B cell (primary cell): ENCODE measurements around the gene CST9. TPM values are rescaled to one million over a fixed set of nuclear protein-coding genes. Genes with fewer than 3 reads are reported as not detected.

Experiments used
- ATAC-seq: fragments of 200-7000 bp; cut with Tn5 transposase; one replicate; pipeline ENCODE4 v1.10.0; 2021; ENCODE audit warnings: low read depth, mild to moderate bottlenecking, moderate number of reproducible peaks, moderate library complexity
- CTCF ChIA-PET: fragments of 350-600 bp; sonication (Branson Sonifier 250); formaldehyde crosslinking; loops from one replicate; lab custom pipeline; 2021; ENCODE audit warnings: antibody characterized with exemption, inconsistent platforms; lab: Charles Lee
- POLR2A ChIA-PET: fragments of 350-600 bp; sonication (Branson Sonifier 250); formaldehyde crosslinking; loops from one replicate; lab custom pipeline; 2021; ENCODE audit warnings: antibody characterized with exemption; lab: Charles Lee
- DNase-seq: peaks from one replicate; pipeline ENCODE4 v3.0.0; 2013
- H2AFZ ChIP-seq: 2 replicates; pipeline ENCODE4 v1.6.1; 2012; ENCODE audit warnings: mild to moderate bottlenecking, low read depth, low read length; ENCODE audit not compliant: insufficient read depth, poor library complexity, severe bottlenecking
- H3K27ac ChIP-seq, 2 donors: 1 replicate in 1 of 2; 2 replicates in 1 of 2; pipeline ENCODE4 v1.5.1; 2012 to 2013; ENCODE audit warnings: low read length in 2 of 2, mild to moderate bottlenecking in 2 of 2, moderate library complexity in 1 of 2
- H3K27me3 ChIP-seq, 4 experiments: fragments of 200-600 bp in 1 of 4; sonication (generic) in 1 of 4; replicated peaks in 1 of 4; 1 replicate in 2 of 4; 2 replicates in 2 of 4; pipeline versions ENCODE4 v1.6.1 to v1.7.0; 2013 to 2016; ENCODE audit warnings: low read length in 3 of 4, mild to moderate bottlenecking in 2 of 4, mixed read lengths in 1 of 4, moderate library complexity in 1 of 4; ENCODE audit not compliant: insufficient read depth in 4 of 4, control insufficient read depth in 3 of 4; ENCODE audit errors: control extremely low read depth in 1 of 4
- H3K36me3 ChIP-seq, 2 experiments: replicated peaks in 1 of 2; 1 replicate in 1 of 2; 2 replicates in 1 of 2; pipeline versions ENCODE4 v1.6.1 to v1.7.1; 2013; ENCODE audit warnings: low read length in 1 of 2; ENCODE audit not compliant: insufficient read depth in 2 of 2, control insufficient read depth in 1 of 2; ENCODE audit errors: control extremely low read depth in 1 of 2, extremely low read depth in 1 of 2
- H3K4me1 ChIP-seq, 2 donors: fragments of 200-600 bp in 1 of 2; sonication (generic) in 1 of 2; 1 replicate in 1 of 2; 2 replicates in 1 of 2; pipeline versions ENCODE4 v1.5.1 to v1.6.1; 2013 to 2017; ENCODE audit warnings: low read length in 2 of 2; ENCODE audit not compliant: control insufficient read depth in 2 of 2, insufficient read depth in 2 of 2
- H3K4me2 ChIP-seq: replicated peaks from 2 replicates; pipeline ENCODE3; 2012; ENCODE audit warnings: mild to moderate bottlenecking, low read depth, low read length; ENCODE audit not compliant: poor library complexity, severe bottlenecking
- H3K4me3 ChIP-seq, 5 experiments: fragments of 200-600 bp in 1 of 5; sonication (generic) in 1 of 5; 1 replicate in 3 of 5; 2 replicates in 2 of 5; pipeline versions ENCODE4 v1.5.1 to v1.7.0; 2011 to 2016; ENCODE audit warnings: low read length in 4 of 5, mild to moderate bottlenecking in 4 of 5, low read depth in 2 of 5, control low read depth in 1 of 5, moderate library complexity in 1 of 5; ENCODE audit not compliant: insufficient read depth in 1 of 5; ENCODE audit errors: control extremely low read depth in 1 of 5, extremely low read depth in 1 of 5
- H3K79me2 ChIP-seq: fragments of 200-600 bp; sonication (generic); one replicate; pipeline ENCODE4 v1.6.0; 2016; ENCODE audit warnings: low read length; ENCODE audit not compliant: control insufficient read depth, insufficient read depth
- H3K9ac ChIP-seq: fragments of 200-600 bp; sonication (generic); 2 replicates; pipeline ENCODE4 v1.6.1; 2017; ENCODE audit warnings: mild to moderate bottlenecking, low read length, moderate library complexity
- H3K9me3 ChIP-seq, 3 donors: one replicate each; pipeline versions ENCODE4 v1.6.1 to v1.7.1; 2013; ENCODE audit warnings: low read length in 2 of 3; ENCODE audit not compliant: control insufficient read depth in 2 of 3, insufficient read depth in 1 of 3; ENCODE audit errors: control extremely low read depth in 1 of 3
- H4K20me1 ChIP-seq: 2 replicates; pipeline ENCODE4 v1.6.0; 2012; ENCODE audit warnings: mild to moderate bottlenecking, low read length; ENCODE audit not compliant: insufficient read depth, control insufficient read depth, poor library complexity, severe bottlenecking
- H3K27ac Mint-ChIP-seq: one replicate; pipeline ENCODE4 v1.8.0; 2021; ENCODE audit warnings: mixed read lengths
- H3K27me3 Mint-ChIP-seq: one replicate; pipeline ENCODE4 v1.8.0; 2021; ENCODE audit warnings: mixed read lengths
- H3K4me1 Mint-ChIP-seq: one replicate; pipeline ENCODE4 v1.8.0; 2021; ENCODE audit warnings: mixed read lengths
- H3K4me3 Mint-ChIP-seq: one replicate; pipeline ENCODE4 v1.8.0; 2021; ENCODE audit warnings: mixed read lengths
- H3K9me3 Mint-ChIP-seq: one replicate; pipeline ENCODE4 v1.8.0; 2022; ENCODE audit warnings: mixed read lengths; ENCODE audit not compliant: insufficient read depth
- CTCF ChIP-seq: fragments of 200-600 bp; IDR thresholded peaks from one replicate; pipeline ENCODE4 v1.8.0; 2022; ENCODE audit warnings: antibody characterized with exemption, mild to moderate bottlenecking
- EZH2 ChIP-seq: IDR thresholded peaks from 2 replicates; pipeline ENCODE4 v1.6.1; 2012; ENCODE audit warnings: borderline replicate concordance, low read depth, mild to moderate bottlenecking, moderate library complexity, low read length; ENCODE audit not compliant: insufficient read depth, poor library complexity, severe bottlenecking
- WGBS: methylation state at CpG from one replicate; pipeline ENCODE4 v1.1.5; 2013; ENCODE audit warnings: missing lambda C conversion rate; ENCODE audit not compliant: insufficient coverage; 5-methylcytosine and 5-hydroxymethylcytosine counted together
- intact Hi-C: fragments of 100-400 bp; cut with micrococcal nuclease; formaldehyde crosslinking; loops from one replicate; pipeline ENCODE4 v1.10.0; 2022
- polyA plus RNA-seq: library from polyadenylated mRNA; depleted of rRNA; stranded (reverse); fragments of >200 nt; gene quantifications from 2 replicates; pipeline ENCODE4 v1.2.3, GENCODE V29; 2012
- total RNA-seq, 2 donors: library from RNA; stranded (reverse); fragments of 120-200 nt in 1 of 2; gene quantifications; 1 replicate in 1 of 2; 2 replicates in 1 of 2; pipeline versions ENCODE4 v1.2.3 to v1.2.4, GENCODE V29; 2013 to 2022

The CST9 gene
- total and polyA plus RNA-seq, 2 donors (not counting 1 experiment from before 2014, with no cell fraction given), result not detected

- Mint-ChIP-seq H3K9me3 (peaks cover 2% of the 10 kb centered on the region), H3K27me3 (peaks cover 3% of the 10 kb centered on the region), H3K4me1 (no peaks in the 10 kb centered on the region), H3K27ac (no peak overlapping the region), H3K4me3 (no peak overlapping the region)
- Histone ChIP-seq H3K4me2 (no peak overlapping the region), H3K27me3 (no peaks in the 10 kb centered on the region), H3K4me3 (no peak overlapping the region), H4K20me1 (no peaks in the 10 kb centered on the region), H3K27ac (no peak overlapping the region), H3K79me2 (no peaks in the 10 kb centered on the region), H3K36me3 (no peaks in the 10 kb centered on the region), H3K4me1 (no peaks in the 10 kb centered on the region), H2AFZ (no peak overlapping the region), H3K9ac (no peak overlapping the region), H3K9me3 (no peaks in the 10 kb centered on the region)
- no peak for TF ChIP-seq CTCF
- TF ChIP-seq EZH2, result no peak
- 94% methylated on average over 5 of the region's 5 CpGs for WGBS
- ATAC-seq, result no peak
- intact Hi-C loops, result no loop called here
- POLR2A ChIA-PET, result no interaction called here
- CTCF ChIA-PET, result no interaction called here
- DNase-seq, result no peak
Observed at GRCh38 chr20:23614163-23614562, 8.4 kb upstream of the CST9 start.

- H3K27ac ChIP-seq, result no peak overlapping the region
- intact Hi-C loops, result no loop called here
- ChIA-PET POLR2A (no interaction called here), CTCF (no interaction called here)
- H3K4me1 Mint-ChIP-seq, result no peaks in the 10 kb centered on the region
- H3K9me3 Mint-ChIP-seq, result peaks cover 2% of the 10 kb centered on the region
- H3K9me3 ChIP-seq, result no peaks in the 10 kb centered on the region
- no peaks in the 10 kb centered on the region for H3K79me2 ChIP-seq
- no peaks in the 10 kb centered on the region for H3K4me1 ChIP-seq
- H4K20me1 ChIP-seq, result no peaks in the 10 kb centered on the region
- DNase-seq (no peak), ATAC-seq (no peak)
- H3K27ac Mint-ChIP-seq, result no peak overlapping the region
- no peak overlapping the region for H3K4me3 Mint-ChIP-seq
- H3K4me2 ChIP-seq, result no peak overlapping the region
- peaks cover 3% of the 10 kb centered on the region for H3K27me3 Mint-ChIP-seq
- H2AFZ ChIP-seq, result no peak overlapping the region
- H3K36me3 ChIP-seq, result no peaks in the 10 kb centered on the region
- no peaks in the 10 kb centered on the region for H3K27me3 ChIP-seq
- H3K4me3 ChIP-seq, result no peak overlapping the region
- no peak overlapping the region for H3K9ac ChIP-seq
- TF ChIP-seq EZH2 (no peak), CTCF (no peak)
Observed at GRCh38 chr20:23613676-23614075, 8.0 kb upstream of the CST9 start.
